ENCODE results near the gene NT5DC4. TPM values are rescaled to one million over a fixed set of nuclear protein-coding genes. Genes with fewer than 3 reads are reported as not detected.

The NT5DC4 gene
- total and polyA plus RNA-seq, 2 of the 4 experiments (the other 2 are of a cell fraction) = not detected

- TF ChIP-seq ELK1 (IDR thresholded peaks at IDR 0.05; ENCODE audit: borderline replicate concordance, low read depth, low read length) = no peak
Observed at GRCh38 chr2:112727276-112728028, 6.6 kb downstream of the NT5DC4 start (continued).

- H3K9me3 ChIP-seq (ENCODE audit: control insufficient read depth, insufficient read depth, low read length) = no peaks in the 10 kb centered on the region
- H4K91ac ChIP-seq (ENCODE audit: insufficient read depth, low read depth, low read length) = no peak overlapping the region
- no peak overlapping the region for H3K23ac ChIP-seq (ENCODE audit: low read depth, low read length)
- no peak overlapping the region for H4K5ac ChIP-seq (ENCODE audit: low read depth, low read length)
- H3K9me1 ChIP-seq (ENCODE audit: insufficient read depth, low read length) = no peaks in the 10 kb centered on the region; the same call in 1 of the 2 replicates
- H2BK120ac ChIP-seq (ENCODE audit: low read depth, low read length) = no peak overlapping the region
- intact Hi-C loops (cut with micrococcal nuclease) = loop anchor here (5.0 kb wide), 1 partner anchor 146 kb away; the partner anchor contains the start of gene CHCHD5
- peak overlapping the region; percentile 53 for H2AFZ ChIP-seq (replicated peaks; ENCODE audit: low read length, poor library complexity)
- H2AK9ac ChIP-seq (replicated peaks; ENCODE audit: low read depth, low read length, poor library complexity) = no peak overlapping the region
- no peak overlapping the region for H3K27ac ChIP-seq (ENCODE audit: insufficient read depth, low read length)
- no peaks in the 10 kb centered on the region for H3K27me3 ChIP-seq (ENCODE audit: control insufficient read depth, insufficient read depth, low read length)
- no peak overlapping the region for H3K18ac ChIP-seq (ENCODE audit: low read depth, low read length)
- no peak for DNase-seq
- in situ Hi-C loops (cut with MboI; ENCODE audit: low sequenced_read_pairs) = loop anchor here (5.0 kb wide), 1 partner anchor 126 kb away; no protein-coding TSS in a partner anchor
- dilution Hi-C loops (cut with HindIII; ENCODE audit: low sequenced_read_pairs, unreplicated experiment) = no loop called here
- no peaks in the 10 kb centered on the region for H3K36me3 ChIP-seq (ENCODE audit: control insufficient read depth, insufficient read depth, low read length)
- H3K4me3 ChIP-seq (ENCODE audit: insufficient read depth, low read depth, low read length) = no peak overlapping the region
- H3K4me1 ChIP-seq (ENCODE audit: control insufficient read depth, insufficient read depth, low read length) = peaks cover 1% of the 10 kb centered on the region; the same call in 1 of the 2 replicates
- H2BK15ac ChIP-seq (ENCODE audit: low read depth, low read length) = no peak overlapping the region
- no peak for ATAC-seq (ENCODE audit: low read depth)
- no peak overlapping the region for H3K56ac ChIP-seq (ENCODE audit: extremely low read depth, insufficient read depth, low read length)
- H3K79me1 ChIP-seq (ENCODE audit: low read depth in 1 of 2, low read length in 2 of 2) = no peaks in the 10 kb centered on the region
- H3K4me2 ChIP-seq (ENCODE audit: low read depth, low read length) = no peak overlapping the region
- no TSS peak for BruUV-seq (replicated peaks)
- H2BK20ac ChIP-seq (ENCODE audit: low read depth, low read length) = no peak overlapping the region
- no peak overlapping the region for H4K8ac ChIP-seq (ENCODE audit: low read depth in 2 of 2, low read length in 2 of 2)
- POLR2A ChIA-PET (ENCODE audit: unreplicated experiment) = no interaction called here
- no CpG with 5 or more reads among the region's 4 CpGs for WGBS, 2 experiments (ENCODE audit: extremely low coverage in 2 of 2, insufficient read length in 1 of 2)
- H2BK5ac ChIP-seq (ENCODE audit: low read depth, low read length, poor library complexity, severe bottlenecking) = no peak overlapping the region
- H3K4ac ChIP-seq (ENCODE audit: low read depth, low read length) = no peak overlapping the region
- no peak overlapping the region for H3K9ac ChIP-seq (ENCODE audit: low read depth, low read length)
- no peaks in the 10 kb centered on the region for H4K20me1 ChIP-seq (ENCODE audit: insufficient read depth, low read length)
- no peak overlapping the region for H2AK5ac ChIP-seq (ENCODE audit: low read depth, low read length)
- 0 out of 2 replicates have a peak overlapping the region, but pooled peaks have one; percentile 14 for H3K14ac ChIP-seq (replicated peaks; ENCODE audit: low read depth, low read length)
- CTCF ChIA-PET = interaction anchor here (1.1 to 2.9 kb wide), 5 partner anchors 80 to 214 kb away, joined by 4 to 12 read pairs (median 8); no protein-coding TSS in a partner anchor
- TF ChIP-seq USF2 (IDR thresholded peaks at IDR 0.05; ENCODE audit: low read depth, low read length) = no peak
- no peak for TF ChIP-seq CHD1 (IDR thresholded peaks at IDR 0.05; ENCODE audit: low read depth, low read length)
- TF ChIP-seq RFX5 (IDR thresholded peaks at IDR 0.05; ENCODE audit: low read depth, low read length) = no peak
- no peak for TF ChIP-seq MXI1 (IDR thresholded peaks at IDR 0.05; ENCODE audit: borderline replicate concordance, low read depth, low read length)
- TF ChIP-seq SMC3 (IDR thresholded peaks at IDR 0.05; ENCODE audit: low read depth, low read length) = no peak
- no peak for TF ChIP-seq FOS (IDR thresholded peaks at IDR 0.05; ENCODE audit: low read depth, low read length)
- no peak for TF ChIP-seq NFE2L2 (IDR thresholded peaks at IDR 0.05; ENCODE audit: low read depth, low read length)
- no peak for TF ChIP-seq CTCF (conservative IDR thresholded peaks at IDR 0.05; ENCODE audit: low read depth, low read length)
- no peak for TF ChIP-seq RCOR1 (IDR thresholded peaks at IDR 0.05; ENCODE audit: insufficient replicate concordance, low read length)
- TF ChIP-seq MAFK (IDR thresholded peaks at IDR 0.05; ENCODE audit: low read depth, low read length) = no peak
- no peak for TF ChIP-seq POLR2A (IDR thresholded peaks at IDR 0.05; ENCODE audit: low read depth, low read length)
Observed at GRCh38 chr2:112728029-112728362, 7.2 kb downstream of the NT5DC4 start.

Data from IMR-90 (cell line).